ENCODE data around the gene CPO.
"Not testable (repeated sequence)": the region's sequence is repeated elsewhere in the genome, so short reads cannot be mapped to it uniquely, and the experiment has no call there.

The CPO gene

GRCh38 chr2:206942592-206943478 lies 3.5 kb downstream of the CPO start:
- no peak for TF ChIP-seq CTCF (IDR thresholded peaks at IDR 0.05; ENCODE audit: control extremely low read depth, extremely low read depth, low read depth, missing control alignments)
- ChIA-PET POLR2A (no interaction called here), CTCF (no interaction called here)
- DNase-seq (ENCODE audit: extremely low spot score), result no peak

GRCh38 chr2:206953404-206953803 lies 14.1 kb downstream of the CPO start:
- DNase-seq (ENCODE audit: extremely low spot score); POLR2A ChIA-PET: not testable (repeated sequence)
- CTCF ChIA-PET, result interaction anchor here (1.1 kb wide), 1 partner anchor 16 kb away, joined by 3 read pairs; no protein-coding TSS in a partner anchor

DNA sequence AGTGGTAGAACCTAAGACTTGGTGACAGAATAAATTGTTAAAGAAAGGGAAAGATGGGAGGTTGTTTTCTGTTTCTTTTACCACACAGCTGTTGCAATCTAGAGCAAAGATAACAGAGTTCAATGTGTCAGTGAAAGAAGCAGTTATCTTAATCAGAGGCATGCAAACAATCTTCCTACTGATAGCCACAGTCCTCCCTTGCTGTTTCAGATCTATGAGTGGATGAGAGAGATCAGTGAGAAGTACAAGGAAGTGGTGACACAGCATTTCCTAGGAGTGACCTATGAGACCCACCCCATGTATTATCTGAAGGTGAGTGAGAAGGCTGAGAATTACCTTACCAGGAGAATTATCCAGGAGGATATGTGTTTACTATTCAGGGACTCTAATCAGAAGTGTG lies 15.9 kb downstream of the CPO start:
- ChIA-PET POLR2A (no interaction called here), CTCF (no interaction called here)
- no peak for DNase-seq (ENCODE audit: extremely low spot score)
- TF ChIP-seq CTCF (IDR thresholded peaks at IDR 0.05; ENCODE audit: control extremely low read depth, extremely low read depth, low read depth, missing control alignments), result no peak

- no peak for DNase-seq (ENCODE audit: extremely low spot score)
- ChIA-PET CTCF (no interaction called here), POLR2A (no interaction called here)
- no peak for TF ChIP-seq CTCF (IDR thresholded peaks at IDR 0.05; ENCODE audit: control extremely low read depth, extremely low read depth, low read depth, missing control alignments)
Observed at GRCh38 chr2:206958261-206958660, 18.9 kb downstream of the CPO start.

DNA sequence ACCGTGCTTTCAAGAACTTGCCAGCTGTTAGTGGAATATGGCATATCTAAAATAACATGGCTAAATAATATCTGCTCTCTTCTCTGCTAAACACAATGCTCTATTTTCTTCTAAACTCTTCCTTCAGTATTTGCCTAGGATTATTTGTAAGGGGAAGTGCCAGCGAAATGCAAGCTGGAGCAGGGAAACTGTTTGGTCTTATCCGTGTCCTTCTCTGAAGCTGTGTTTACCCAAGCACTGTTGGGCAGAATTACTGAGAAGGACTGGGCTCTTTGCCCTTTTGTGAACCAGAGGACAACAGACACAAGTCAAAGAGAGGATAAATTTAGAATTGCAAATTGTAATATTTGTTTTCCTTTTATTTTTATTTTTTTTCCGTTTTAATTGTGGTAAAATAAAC lies 23.6 kb downstream of the CPO start:
- POLR2A ChIA-PET, result no interaction called here
- CTCF ChIA-PET, result no interaction called here
- no peak for DNase-seq (ENCODE audit: extremely low spot score)
- TF ChIP-seq CTCF (IDR thresholded peaks at IDR 0.05; ENCODE audit: control extremely low read depth, extremely low read depth, low read depth, missing control alignments), result no peak

DNA sequence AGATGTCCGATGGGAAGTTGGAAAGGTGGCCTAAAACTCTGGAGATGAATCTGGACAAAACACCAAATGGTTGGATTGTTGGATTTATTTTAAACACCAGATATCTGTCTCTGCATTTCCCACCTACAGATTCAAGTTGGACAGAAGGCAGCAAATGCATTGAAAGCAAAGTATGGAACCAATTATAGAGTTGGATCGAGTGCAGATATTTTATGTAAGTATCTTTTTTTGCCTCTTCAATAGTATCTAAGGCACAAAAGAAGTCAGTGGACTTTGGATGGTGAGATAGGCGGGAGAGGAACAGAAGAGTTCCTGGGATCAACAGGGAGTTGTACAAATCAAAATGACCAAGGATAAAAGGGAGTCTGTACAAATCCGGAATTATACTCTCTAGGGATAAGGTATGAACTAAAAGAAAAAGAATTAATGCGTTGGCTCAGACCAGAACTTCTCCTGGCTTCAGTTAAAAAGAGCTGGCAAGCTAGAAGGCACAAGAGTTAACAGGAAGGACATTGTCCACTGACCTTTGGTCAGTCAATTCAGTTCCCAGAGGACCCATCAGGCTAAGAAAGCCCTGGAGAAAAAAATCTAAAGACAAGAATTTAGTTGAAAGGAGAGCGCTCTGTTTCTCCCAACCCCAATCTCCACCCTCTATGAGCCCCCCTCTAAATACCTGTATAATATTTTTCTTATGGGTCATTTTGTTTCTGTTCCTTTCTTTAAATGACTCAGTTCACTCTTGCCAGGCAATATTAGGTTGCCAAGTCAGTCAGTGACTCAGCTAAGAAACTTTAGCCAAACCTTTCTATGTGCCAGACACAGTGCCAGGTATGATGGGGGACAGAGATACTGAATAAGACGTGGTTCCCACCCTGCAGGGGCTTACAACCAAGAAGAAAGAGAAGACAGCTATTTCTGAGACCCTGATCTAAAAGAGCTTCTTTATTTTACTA lies 29.1 kb downstream of the CPO start:
- no peak for TF ChIP-seq CTCF (IDR thresholded peaks at IDR 0.05; ENCODE audit: control extremely low read depth, extremely low read depth, low read depth, missing control alignments)
- POLR2A ChIA-PET, result no interaction called here
- DNase-seq (ENCODE audit: extremely low spot score), result no peak
- CTCF ChIA-PET, result interaction anchor here (1.5 to 1.6 kb wide), 2 partner anchors 8 to 15 kb away, joined by 3 to 4 read pairs; no protein-coding TSS in a partner anchor
